Ishikawa (cell line): ENCODE results near the gene RGS9BP.

Experiments used
- CEBPB ChIP-seq: IDR thresholded peaks from 2 replicates; pipeline ENCODE4 v1.6.1; 2012
- CREB1 ChIP-seq: IDR thresholded peaks from 2 replicates; pipeline ENCODE4 v1.6.1; 2012; ENCODE audit warnings: low read depth
- EGR1 ChIP-seq: IDR thresholded peaks from 2 replicates; pipeline ENCODE4 v1.6.1; 2012
- EP300 ChIP-seq: IDR thresholded peaks from 2 replicates; pipeline ENCODE4 v1.6.1; 2012; ENCODE audit warnings: borderline replicate concordance
- FOXM1 ChIP-seq: IDR thresholded peaks from 2 replicates; pipeline ENCODE4 v1.6.1; 2012; ENCODE audit warnings: low read depth, borderline replicate concordance
- MAX ChIP-seq: IDR thresholded peaks from 2 replicates; pipeline ENCODE4 v1.6.1; 2012
- NFIC ChIP-seq: IDR thresholded peaks from 2 replicates; pipeline ENCODE4 v1.6.1; 2012
- RAD21 ChIP-seq: IDR thresholded peaks from 2 replicates; pipeline ENCODE4 v1.6.1; 2012; ENCODE audit warnings: low read depth
- REST ChIP-seq: IDR thresholded peaks from 2 replicates; pipeline ENCODE4 v1.6.1; 2012; ENCODE audit warnings: low read depth, mild to moderate bottlenecking
- TAF1 ChIP-seq: IDR thresholded peaks from 2 replicates; pipeline ENCODE4 v1.6.1; 2012; ENCODE audit warnings: low read depth, mild to moderate bottlenecking
- TCF12 ChIP-seq: IDR thresholded peaks from 2 replicates; pipeline ENCODE4 v1.6.1; 2012; ENCODE audit warnings: low read depth
- TEAD4 ChIP-seq: IDR thresholded peaks from 2 replicates; pipeline ENCODE4 v1.6.1; 2012
- USF1 ChIP-seq: IDR thresholded peaks from 2 replicates; pipeline ENCODE4 v1.6.1; 2012
- YY1 ChIP-seq: IDR thresholded peaks from 2 replicates; pipeline ENCODE4 v1.6.1; 2012; ENCODE audit warnings: low read depth
- ZBTB7A ChIP-seq: IDR thresholded peaks from 2 replicates; pipeline ENCODE4 v1.6.1; 2012; ENCODE audit warnings: low read depth

The RGS9BP gene

GRCh38 chr19:32687681-32688080 lies 12.0 kb downstream of the RGS9BP start:
- TF ChIP-seq CREB1 (no peak), NFIC (no peak), REST (no peak), RAD21 (no peak), TCF12 (no peak), TEAD4 (no peak), EGR1 (no peak), MAX (no peak), FOXM1 (no peak), TAF1 (no peak), USF1 (no peak), CEBPB (no peak), YY1 (no peak)

- TF ChIP-seq YY1: no peak
- no peak for TF ChIP-seq EGR1
- TF ChIP-seq TCF12: no peak
- TF ChIP-seq USF1: no peak
- no peak for TF ChIP-seq FOXM1
- no peak for TF ChIP-seq EP300
- no peak for TF ChIP-seq TAF1
- TF ChIP-seq MAX: no peak
- TF ChIP-seq CREB1: no peak
- TF ChIP-seq ZBTB7A: no peak
Observed at GRCh38 chr19:32688311-32688710, 12.7 kb downstream of the RGS9BP start.

- peak; percentile 16; the same call in 1 of the 2 replicates for TF ChIP-seq EP300
- peak; percentile 27; the same call in 1 of the 2 replicates for TF ChIP-seq TEAD4
- 0 out of 2 replicates have a peak, but pooled peaks have one; percentile 19 for TF ChIP-seq RAD21
- TF ChIP-seq MAX: peak; percentile 65
- peak; percentile 64; the same call in 1 of the 2 replicates for TF ChIP-seq TAF1
- peak; percentile 27; the same call in 1 of the 2 replicates for TF ChIP-seq ZBTB7A
- TF ChIP-seq USF1: no peak
- TF ChIP-seq YY1: no peak
Observed at GRCh38 chr19:32691291-32691951, 15.8 kb downstream of the RGS9BP start, which contains the start of gene NUDT19. Gene NUDT19 (plus strand): TSS chr19:32691821. CDS start chr19:32691961, 140 bp downstream.

- TF ChIP-seq TCF12 (peak; percentile 20; the same call in 1 of the 2 replicates), YY1 (0 out of 2 replicates have a peak, but pooled peaks have one; percentile 14), ZBTB7A (peak; percentile 55), CEBPB (no peak), TEAD4 (no peak), EGR1 (0 out of 2 replicates have a peak, but pooled peaks have one; percentile 25), MAX (peak; percentile 76; the same call in 1 of the 2 replicates)
Observed at GRCh38 chr19:32691952-32692726, 16.5 kb downstream of the RGS9BP start.

GRCh38 chr19:32692727-32693061 lies 17.0 kb downstream of the RGS9BP start:
- no peak for TF ChIP-seq CREB1
- TF ChIP-seq FOXM1: no peak
- TF ChIP-seq EP300: no peak
- TF ChIP-seq TCF12: no peak
- TF ChIP-seq TEAD4: no peak
- no peak for TF ChIP-seq NFIC

GRCh38 chr19:32702010-32702409 lies 26.4 kb downstream of the RGS9BP start:
- no peak for TF ChIP-seq ZBTB7A
- TF ChIP-seq CREB1: no peak
- no peak for TF ChIP-seq EP300
- TF ChIP-seq EGR1: no peak
- TF ChIP-seq TEAD4: no peak
- no peak for TF ChIP-seq MAX
- no peak for TF ChIP-seq YY1
- TF ChIP-seq NFIC: no peak
- no peak for TF ChIP-seq TCF12
